ENCODE data around the gene AP2S1. TPM values are rescaled to one million over a fixed set of nuclear protein-coding genes. Genes with fewer than 3 reads are reported as not detected.
A peak's percentile ranks its signal among the peaks of the same experiment; 100 is the strongest.

Gene AP2S1
- total RNA-seq, 3 donors from 2014 or later = 90.8 to 141 (median 107) TPM

DNA sequence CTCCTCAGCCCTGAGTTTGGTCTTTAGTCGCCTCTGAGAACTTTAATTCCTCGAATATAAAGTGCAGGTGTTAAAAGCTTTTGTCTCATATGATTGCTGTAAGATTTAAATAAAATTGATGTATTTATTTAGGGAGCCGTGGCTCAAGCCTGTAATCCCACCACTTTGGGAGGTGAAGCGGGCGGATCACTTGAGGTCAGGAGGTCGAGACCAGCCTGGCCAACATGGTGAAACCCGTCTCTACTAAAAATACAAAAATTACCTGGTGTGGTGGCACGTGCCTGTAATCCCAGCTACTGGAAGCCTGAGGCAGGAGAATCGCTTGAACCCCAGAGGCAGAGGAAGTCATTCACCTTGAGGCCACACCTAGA, 61.7 kb downstream of the AP2S1 start:
- TF ChIP-seq, protein P1, sequence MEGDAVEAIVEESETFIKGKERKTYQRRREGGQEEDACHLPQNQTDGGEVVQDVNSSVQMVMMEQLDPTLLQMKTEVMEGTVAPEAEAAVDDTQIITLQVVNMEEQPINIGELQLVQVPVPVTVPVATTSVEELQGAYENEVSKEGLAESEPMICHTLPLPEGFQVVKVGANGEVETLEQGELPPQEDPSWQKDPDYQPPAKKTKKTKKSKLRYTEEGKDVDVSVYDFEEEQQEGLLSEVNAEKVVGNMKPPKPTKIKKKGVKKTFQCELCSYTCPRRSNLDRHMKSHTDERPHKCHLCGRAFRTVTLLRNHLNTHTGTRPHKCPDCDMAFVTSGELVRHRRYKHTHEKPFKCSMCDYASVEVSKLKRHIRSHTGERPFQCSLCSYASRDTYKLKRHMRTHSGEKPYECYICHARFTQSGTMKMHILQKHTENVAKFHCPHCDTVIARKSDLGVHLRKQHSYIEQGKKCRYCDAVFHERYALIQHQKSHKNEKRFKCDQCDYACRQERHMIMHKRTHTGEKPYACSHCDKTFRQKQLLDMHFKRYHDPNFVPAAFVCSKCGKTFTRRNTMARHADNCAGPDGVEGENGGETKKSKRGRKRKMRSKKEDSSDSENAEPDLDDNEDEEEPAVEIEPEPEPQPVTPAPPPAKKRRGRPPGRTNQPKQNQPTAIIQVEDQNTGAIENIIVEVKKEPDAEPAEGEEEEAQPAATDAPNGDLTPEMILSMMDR (IDR thresholded peaks at IDR 0.05) = no peak
- Histone ChIP-seq H3K36me3 (ENCODE audit: low read depth) (no peaks in the 10 kb centered on the region), H3K4me3 (no peak overlapping the region), H3K4me1 (ENCODE audit: low read depth) (peaks cover 22% of the 10 kb centered on the region), H3K9me3 (no peaks in the 10 kb centered on the region)
- intact Hi-C loops (cut with DNase I, micrococcal nuclease) = no loop called here
- no peak for DNase-seq
- ATAC-seq = no peak

DNA sequence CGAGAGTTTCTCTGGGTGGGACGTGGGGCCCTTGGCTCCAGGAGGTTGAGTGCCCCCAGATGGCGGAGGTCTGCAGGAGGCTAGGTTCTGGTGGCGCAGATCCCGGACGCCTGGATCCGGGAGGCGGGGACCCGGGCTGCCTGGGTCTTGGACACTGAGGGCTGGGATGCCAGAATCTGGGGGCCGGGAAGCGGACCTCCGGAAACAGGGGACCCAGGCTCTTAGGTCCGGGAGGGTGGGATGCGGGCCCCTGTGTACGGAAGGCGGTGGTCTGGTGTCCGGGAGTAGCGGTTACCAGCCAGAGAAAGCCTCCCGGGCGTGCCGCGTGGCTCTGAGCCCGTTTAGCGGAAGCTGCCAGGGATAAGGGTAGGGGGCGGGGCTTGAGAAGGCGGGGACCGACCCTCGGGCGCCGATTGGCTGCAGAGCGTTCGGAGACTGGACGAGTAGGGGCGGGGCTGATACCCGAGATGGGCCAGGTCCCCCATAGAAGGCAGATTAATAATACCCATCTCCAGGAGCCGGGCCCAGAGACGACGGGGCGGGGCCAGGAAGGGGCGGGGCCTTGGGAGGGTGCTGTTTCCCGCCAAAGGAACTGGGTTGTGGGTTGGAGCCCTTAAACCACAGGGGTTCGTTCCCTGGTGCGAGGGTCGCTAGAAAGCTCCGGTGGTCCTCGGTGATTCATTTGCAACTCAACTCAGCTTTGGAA, 62.2 kb downstream of the AP2S1 start, which contains the start of gene SLC1A5:
Gene SLC1A5 (minus strand): TSS at position 333 of the 706 bp plus-strand sequence. CDS start 629 bp downstream, outside the sequence.
- TF ChIP-seq, protein P1 (IDR thresholded peaks at IDR 0.05) = no peak
- H3K36me3 ChIP-seq (ENCODE audit: low read depth) = no peaks in the 10 kb centered on the region
- peak; percentile 98 to 99 (median 98) for DNase-seq

More for the DNA sequence above, 62.2 kb downstream of the AP2S1 start, which contains the start of gene SLC1A5:
- intact Hi-C loops (cut with DNase I, micrococcal nuclease) = no loop called here
- peak; percentile 81 for ATAC-seq
- Histone ChIP-seq H3K4me3 (peak within 1 kb of the TSS; percentile 69), H3K4me1 (ENCODE audit: low read depth) (peaks cover 27% of the 10 kb centered on the region), H3K9me3 (no peaks in the 10 kb centered on the region)

Other genes with a start within 250 kb of the AP2S1 start
- 100 to 1,000 TPM; 241 to 325 (median 252) TPM for gene CALM3, start 249.5 kb downstream of the AP2S1 start, total RNA-seq
- 1 to 10 TPM in 2 of 3 donors, under 1 TPM in 1; 0.49 to 2.4 (median 2.1) TPM for gene PTGIR, start 225.8 kb downstream of the AP2S1 start, total RNA-seq
- 1 to 10 TPM in 1 of 3 donors, not detected in 2; 2.3 TPM for gene GNG8, start 214.6 kb downstream of the AP2S1 start, total RNA-seq
- gene DACT3, start 189.7 kb downstream of the AP2S1 start, total RNA-seq = 10 to 100 TPM in 1 of 3 donors, 1 to 10 TPM in 2; 1.9 to 60.9 (median 3.4) TPM
- gene PRKD2, start 133.7 kb downstream of the AP2S1 start, total RNA-seq = 10 to 100 TPM; 52.5 to 70.5 (median 62.9) TPM
- 10 to 100 TPM; 10.7 to 19.8 (median 10.9) TPM for gene FKRP, start 104.8 kb downstream of the AP2S1 start, total RNA-seq
- gene STRN4, start 104.4 kb downstream of the AP2S1 start, total RNA-seq = 10 to 100 TPM; 68.3 to 79.2 (median 73.7) TPM
- gene SLC1A5, start 62.3 kb downstream of the AP2S1 start, total RNA-seq = 100 to 1,000 TPM in 1 of 3 donors, 10 to 100 TPM in 2; 54.7 to 101 (median 89.2) TPM
- 10 to 100 TPM; 56.5 to 85.3 (median 82.7) TPM for gene ARHGAP35, start 10.2 kb upstream of the AP2S1 start, total RNA-seq
- 1 to 10 TPM in 1 of 3 donors, under 1 TPM in 1, not detected in 1; 0.31 to 1.1 TPM for gene NPAS1, start 169.0 kb upstream of the AP2S1 start, total RNA-seq
- 10 to 100 TPM; 23.8 to 32.8 (median 25.9) TPM for gene TMEM160, start 197.8 kb upstream of the AP2S1 start, total RNA-seq